Upper lobe of left lung (tissue), 4 donors: ENCODE results near the gene GFRA1.

Source experiments
- POLR2AphosphoS5 ChIP-seq, 2 donors: sonication (generic); formaldehyde crosslinking; IDR thresholded peaks; one replicate each; pipeline ENCODE4 v1.5.1; 2017; ENCODE audit warnings: antibody characterized with exemption in 2 of 2
- TF ChIP-seq, protein P1 (sequence below), 6 experiments: fragments of 450-650 bp in 4 of 6; fragments of 200-600 bp in 2 of 6; sonication (generic) in 2 of 6; IDR thresholded peaks; one replicate each; pipeline ENCODE4 v1.5.1; 2016 to 2019; ENCODE audit warnings: antibody characterized with exemption in 6 of 6

DNA sequence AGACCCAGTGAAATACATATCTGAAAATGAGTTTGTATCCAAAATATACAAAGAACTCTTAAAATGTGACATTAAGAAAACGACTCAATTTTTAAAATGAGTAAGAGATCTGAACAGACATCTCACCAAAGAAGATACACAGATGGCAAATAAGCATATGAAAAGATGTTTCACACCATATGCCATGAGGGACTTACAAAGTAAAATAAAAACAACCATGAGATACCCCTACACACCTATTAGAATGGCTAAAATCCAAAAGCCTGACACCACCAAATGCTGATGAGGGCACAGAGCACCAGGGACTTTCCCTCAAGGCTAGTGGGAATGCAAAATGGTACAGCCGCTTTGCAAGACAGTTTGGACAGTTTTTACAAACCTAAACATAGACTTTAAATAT lies 27.9 kb downstream of the GFRA1 start:
- TF ChIP-seq, protein P1, sequence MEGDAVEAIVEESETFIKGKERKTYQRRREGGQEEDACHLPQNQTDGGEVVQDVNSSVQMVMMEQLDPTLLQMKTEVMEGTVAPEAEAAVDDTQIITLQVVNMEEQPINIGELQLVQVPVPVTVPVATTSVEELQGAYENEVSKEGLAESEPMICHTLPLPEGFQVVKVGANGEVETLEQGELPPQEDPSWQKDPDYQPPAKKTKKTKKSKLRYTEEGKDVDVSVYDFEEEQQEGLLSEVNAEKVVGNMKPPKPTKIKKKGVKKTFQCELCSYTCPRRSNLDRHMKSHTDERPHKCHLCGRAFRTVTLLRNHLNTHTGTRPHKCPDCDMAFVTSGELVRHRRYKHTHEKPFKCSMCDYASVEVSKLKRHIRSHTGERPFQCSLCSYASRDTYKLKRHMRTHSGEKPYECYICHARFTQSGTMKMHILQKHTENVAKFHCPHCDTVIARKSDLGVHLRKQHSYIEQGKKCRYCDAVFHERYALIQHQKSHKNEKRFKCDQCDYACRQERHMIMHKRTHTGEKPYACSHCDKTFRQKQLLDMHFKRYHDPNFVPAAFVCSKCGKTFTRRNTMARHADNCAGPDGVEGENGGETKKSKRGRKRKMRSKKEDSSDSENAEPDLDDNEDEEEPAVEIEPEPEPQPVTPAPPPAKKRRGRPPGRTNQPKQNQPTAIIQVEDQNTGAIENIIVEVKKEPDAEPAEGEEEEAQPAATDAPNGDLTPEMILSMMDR (IDR thresholded peaks at IDR 0.05): no peak
- no peak for TF ChIP-seq POLR2AphosphoS5 (IDR thresholded peaks at IDR 0.05)
